ENCODE data around the gene TLE4. TPM values are rescaled to one million over a fixed set of nuclear protein-coding genes. Genes with fewer than 3 reads are reported as not detected.

Gene TLE4
- total RNA-seq, 1 donor from 2014 or later: 12.1 TPM

- intact Hi-C loops (cut with micrococcal nuclease): no loop called here
- H3K36me3 Mint-ChIP-seq (ENCODE audit: low read depth): no peaks in the 10 kb centered on the region
Measured at GRCh38 chr9:79662537-79662956, 90.8 kb downstream of the TLE4 start.

GRCh38 chr9:79663300-79663699, 91.5 kb downstream of the TLE4 start:
- Mint-ChIP-seq H3K27me3 (no peaks in the 10 kb centered on the region), H3K9me3 (no peaks in the 10 kb centered on the region)

More at GRCh38 chr9:79662537-79662956, 90.8 kb downstream of the TLE4 start:
- Mint-ChIP-seq H3K4me3 (no peak overlapping the region), H3K4me1 (peaks cover 8% of the 10 kb centered on the region), H3K27me3 (no peaks in the 10 kb centered on the region), H3K9me3 (no peaks in the 10 kb centered on the region), H3K27ac (no peak overlapping the region)
- no peak for DNase-seq

GRCh38 chr9:79663878-79664277, 92.1 kb downstream of the TLE4 start:
- intact Hi-C loops (cut with micrococcal nuclease): no loop called here
- no peak overlapping the region for H3K27ac Mint-ChIP-seq

More at GRCh38 chr9:79663300-79663699, 91.5 kb downstream of the TLE4 start:
- Mint-ChIP-seq H3K4me1 (peaks cover 8% of the 10 kb centered on the region), H3K4me3 (no peak overlapping the region), H3K27ac (no peak overlapping the region), H3K36me3 (ENCODE audit: low read depth) (no peaks in the 10 kb centered on the region)
- DNase-seq: no peak
- intact Hi-C loops (cut with micrococcal nuclease): no loop called here

GRCh38 chr9:79664375-79664831, 92.6 kb downstream of the TLE4 start:
- H3K27ac Mint-ChIP-seq: no peak overlapping the region
- no peaks in the 10 kb centered on the region for H3K36me3 Mint-ChIP-seq (ENCODE audit: low read depth)
- DNase-seq: no peak
- no peak overlapping the region for H3K4me3 Mint-ChIP-seq
- no peaks in the 10 kb centered on the region for H3K27me3 Mint-ChIP-seq
- intact Hi-C loops (cut with micrococcal nuclease): no loop called here
- H3K4me1 Mint-ChIP-seq: peaks cover 8% of the 10 kb centered on the region
- no peaks in the 10 kb centered on the region for H3K9me3 Mint-ChIP-seq

More at GRCh38 chr9:79663878-79664277, 92.1 kb downstream of the TLE4 start:
- H3K9me3 Mint-ChIP-seq: no peaks in the 10 kb centered on the region
- H3K36me3 Mint-ChIP-seq (ENCODE audit: low read depth): no peaks in the 10 kb centered on the region
- no peaks in the 10 kb centered on the region for H3K27me3 Mint-ChIP-seq
- peaks cover 8% of the 10 kb centered on the region for H3K4me1 Mint-ChIP-seq
- no peak for DNase-seq
- no peak overlapping the region for H3K4me3 Mint-ChIP-seq

- Mint-ChIP-seq H3K27me3 (no peaks in the 10 kb centered on the region), H3K4me3 (no peak overlapping the region), H3K36me3 (ENCODE audit: low read depth) (no peaks in the 10 kb centered on the region), H3K9me3 (no peaks in the 10 kb centered on the region), H3K4me1 (peaks cover 8% of the 10 kb centered on the region), H3K27ac (no peak overlapping the region)
- intact Hi-C loops (cut with micrococcal nuclease): no loop called here
- DNase-seq: no peak
Measured at GRCh38 chr9:79665369-79665768, 93.6 kb downstream of the TLE4 start.

- DNase-seq: no peak
- H3K36me3 Mint-ChIP-seq (ENCODE audit: low read depth): no peaks in the 10 kb centered on the region
- no peaks in the 10 kb centered on the region for H3K27me3 Mint-ChIP-seq
- no peak overlapping the region for H3K4me3 Mint-ChIP-seq
- intact Hi-C loops (cut with micrococcal nuclease): no loop called here
- H3K9me3 Mint-ChIP-seq: no peaks in the 10 kb centered on the region
- no peak overlapping the region for H3K27ac Mint-ChIP-seq
- peaks cover 8% of the 10 kb centered on the region for H3K4me1 Mint-ChIP-seq
Measured at GRCh38 chr9:79665931-79666330, 94.2 kb downstream of the TLE4 start.

GRCh38 chr9:79667120-79667519, 95.4 kb downstream of the TLE4 start:
- H3K4me1 Mint-ChIP-seq: peaks cover 7% of the 10 kb centered on the region
- peaks cover 2% of the 10 kb centered on the region for H3K36me3 Mint-ChIP-seq (ENCODE audit: low read depth)
- no peaks in the 10 kb centered on the region for H3K9me3 Mint-ChIP-seq
- H3K27me3 Mint-ChIP-seq: no peaks in the 10 kb centered on the region
- no peak overlapping the region for H3K27ac Mint-ChIP-seq
- no peak for DNase-seq
- H3K4me3 Mint-ChIP-seq: no peak overlapping the region
- intact Hi-C loops (cut with micrococcal nuclease): no loop called here

- Mint-ChIP-seq H3K36me3 (ENCODE audit: low read depth) (peaks cover 2% of the 10 kb centered on the region), H3K4me3 (no peak overlapping the region), H3K27ac (no peak overlapping the region), H3K4me1 (peaks cover 2% of the 10 kb centered on the region), H3K9me3 (no peaks in the 10 kb centered on the region), H3K27me3 (no peaks in the 10 kb centered on the region)
- DNase-seq: no peak
- intact Hi-C loops (cut with micrococcal nuclease): no loop called here
Measured at GRCh38 chr9:79667817-79668436, 96.2 kb downstream of the TLE4 start.

- Mint-ChIP-seq H3K27ac (no peak overlapping the region), H3K9me3 (no peaks in the 10 kb centered on the region), H3K4me3 (no peak overlapping the region), H3K36me3 (ENCODE audit: low read depth) (peaks cover 2% of the 10 kb centered on the region), H3K27me3 (no peaks in the 10 kb centered on the region), H3K4me1 (peaks cover 6% of the 10 kb centered on the region)
- intact Hi-C loops (cut with micrococcal nuclease): no loop called here
- no peak for DNase-seq
Measured at GRCh38 chr9:79668956-79669355, 97.2 kb downstream of the TLE4 start.

- no peak overlapping the region for H3K27ac Mint-ChIP-seq
- no peak for DNase-seq
- H3K36me3 Mint-ChIP-seq (ENCODE audit: low read depth): peaks cover 2% of the 10 kb centered on the region
- no peaks in the 10 kb centered on the region for H3K9me3 Mint-ChIP-seq
- intact Hi-C loops (cut with micrococcal nuclease): no loop called here
- H3K27me3 Mint-ChIP-seq: no peaks in the 10 kb centered on the region
- H3K4me1 Mint-ChIP-seq: peaks cover 6% of the 10 kb centered on the region
- no peak overlapping the region for H3K4me3 Mint-ChIP-seq
Measured at GRCh38 chr9:79670269-79670961, 98.7 kb downstream of the TLE4 start.

- Mint-ChIP-seq H3K36me3 (ENCODE audit: low read depth) (peaks cover 2% of the 10 kb centered on the region), H3K27ac (no peak overlapping the region), H3K27me3 (no peaks in the 10 kb centered on the region), H3K4me1 (peaks cover 5% of the 10 kb centered on the region), H3K4me3 (no peak overlapping the region), H3K9me3 (no peaks in the 10 kb centered on the region)
- intact Hi-C loops (cut with micrococcal nuclease): no loop called here
- DNase-seq: no peak
Measured at GRCh38 chr9:79671558-79671957, 99.8 kb downstream of the TLE4 start.

- H3K4me1 Mint-ChIP-seq: peaks cover 5% of the 10 kb centered on the region
- no peaks in the 10 kb centered on the region for H3K9me3 Mint-ChIP-seq
- intact Hi-C loops (cut with micrococcal nuclease): no loop called here
- H3K27me3 Mint-ChIP-seq: no peaks in the 10 kb centered on the region
- H3K27ac Mint-ChIP-seq: no peak overlapping the region
- peaks cover 2% of the 10 kb centered on the region for H3K36me3 Mint-ChIP-seq (ENCODE audit: low read depth)
- DNase-seq: no peak
- H3K4me3 Mint-ChIP-seq: no peak overlapping the region
Measured at GRCh38 chr9:79672236-79672635, 100.5 kb downstream of the TLE4 start.

- H3K36me3 Mint-ChIP-seq (ENCODE audit: low read depth): peaks cover 2% of the 10 kb centered on the region
- intact Hi-C loops (cut with micrococcal nuclease): no loop called here
- H3K27ac Mint-ChIP-seq: no peak overlapping the region
- H3K4me1 Mint-ChIP-seq: peaks cover 5% of the 10 kb centered on the region
- no peak for DNase-seq
- H3K9me3 Mint-ChIP-seq: no peaks in the 10 kb centered on the region
- H3K4me3 Mint-ChIP-seq: no peak overlapping the region
- H3K27me3 Mint-ChIP-seq: no peaks in the 10 kb centered on the region
Measured at GRCh38 chr9:79672891-79673290, 101.1 kb downstream of the TLE4 start.

- intact Hi-C loops (cut with micrococcal nuclease): no loop called here
- H3K27me3 Mint-ChIP-seq: no peaks in the 10 kb centered on the region
- DNase-seq: no peak
- no peak overlapping the region for H3K27ac Mint-ChIP-seq
- peaks cover 2% of the 10 kb centered on the region for H3K36me3 Mint-ChIP-seq (ENCODE audit: low read depth)
- H3K4me3 Mint-ChIP-seq: no peak overlapping the region
- H3K4me1 Mint-ChIP-seq: peaks cover 5% of the 10 kb centered on the region
- H3K9me3 Mint-ChIP-seq: no peaks in the 10 kb centered on the region
Measured at GRCh38 chr9:79673614-79674013, 101.8 kb downstream of the TLE4 start.

Data from activated CD4-positive, alpha-beta T cell treated with anti-CD3 and anti-CD28 coated beads, Interleukin-2, amount 10 ng/mL, durations not matched to agents 24 days and 14 days (primary cell).